Mesendoderm (in vitro differentiated cells): ENCODE data around the gene OTUB1.

ENCODE experiments used
- DNase-seq: peaks from one replicate; pipeline ENCODE4 v3.0.0; 2013
- H2AK5ac ChIP-seq: 2 replicates; pipeline ENCODE4 v1.6.1; 2013; ENCODE audit warnings: low read length, inconsistent platforms
- H2BK120ac ChIP-seq: 2 replicates; pipeline ENCODE4 v1.6.1; 2013; ENCODE audit warnings: low read depth, mild to moderate bottlenecking, low read length, moderate library complexity, mixed read lengths
- H2BK15ac ChIP-seq: replicated peaks from 2 replicates; pipeline ENCODE4 v1.6.1; 2013; ENCODE audit warnings: low read depth, mild to moderate bottlenecking, moderate library complexity
- H2BK5ac ChIP-seq: 2 replicates; pipeline ENCODE4 v1.6.1; 2013; ENCODE audit warnings: low read length, inconsistent platforms
- H3K18ac ChIP-seq: 2 replicates; pipeline ENCODE4 v1.6.1; 2013; ENCODE audit warnings: mild to moderate bottlenecking, low read length, mixed read lengths
- H3K23ac ChIP-seq: one replicate; pipeline ENCODE4 v1.6.1; 2013; ENCODE audit warnings: low read length
- H3K27ac ChIP-seq: 2 replicates; pipeline ENCODE4 v1.5.1; 2013; ENCODE audit warnings: low read depth, mild to moderate bottlenecking, inconsistent platforms, low read length, moderate library complexity
- H3K27me3 ChIP-seq: 2 replicates; pipeline ENCODE4 v1.6.1; 2013; ENCODE audit warnings: low read length, control low read depth, mild to moderate bottlenecking, inconsistent platforms; ENCODE audit not compliant: insufficient read depth, poor library complexity
- H3K36me3 ChIP-seq: 2 replicates; pipeline ENCODE4 v1.6.1; 2013; ENCODE audit warnings: low read length, inconsistent platforms; ENCODE audit not compliant: control insufficient read depth, insufficient read depth
- H3K4ac ChIP-seq: one replicate; pipeline ENCODE4 v1.6.1; 2013; ENCODE audit warnings: low read depth, mild to moderate bottlenecking, low read length, moderate library complexity
- H3K4me1 ChIP-seq: 2 replicates; pipeline ENCODE4 v1.6.1; 2013; ENCODE audit warnings: low read depth, low read length, inconsistent platforms; ENCODE audit not compliant: control insufficient read depth
- H3K4me2 ChIP-seq: 2 replicates; pipeline ENCODE4 v1.6.1; 2013; ENCODE audit warnings: low read length
- H3K4me3 ChIP-seq: 2 replicates; pipeline ENCODE4 v1.5.1; 2013; ENCODE audit warnings: mild to moderate bottlenecking, low read length
- H3K56ac ChIP-seq: one replicate; pipeline ENCODE4 v1.6.1; 2013; ENCODE audit warnings: low read length
- H3K79me1 ChIP-seq: 2 replicates; pipeline ENCODE4 v1.6.1; 2013; ENCODE audit warnings: low read length, inconsistent platforms
- H3K79me2 ChIP-seq: 2 replicates; pipeline ENCODE4 v1.6.1; 2013; ENCODE audit warnings: mild to moderate bottlenecking, low read length; ENCODE audit not compliant: control insufficient read depth, insufficient read depth
- H3K9ac ChIP-seq: 2 replicates; pipeline ENCODE4 v1.6.1; 2013; ENCODE audit warnings: low read length, inconsistent platforms
- H4K5ac ChIP-seq: one replicate; pipeline ENCODE4 v1.6.1; 2013; ENCODE audit warnings: low read length
- H4K8ac ChIP-seq: one replicate; pipeline ENCODE4 v1.6.1; 2013; ENCODE audit warnings: low read depth, mild to moderate bottlenecking, control low read depth, low read length, moderate library complexity
- WGBS: extraction: QIAGEN DNeasy Blood & Tissue Kit; methylation state at CpG from one replicate; pipeline ENCODE4 v1.1.7; 2013; ENCODE audit warnings: low lambda C conversion rate, missing lambda C conversion rate; ENCODE audit not compliant: insufficient coverage; ENCODE audit errors: extremely low coverage; 5-methylcytosine and 5-hydroxymethylcytosine counted together

OTUB1 gene

DNA sequence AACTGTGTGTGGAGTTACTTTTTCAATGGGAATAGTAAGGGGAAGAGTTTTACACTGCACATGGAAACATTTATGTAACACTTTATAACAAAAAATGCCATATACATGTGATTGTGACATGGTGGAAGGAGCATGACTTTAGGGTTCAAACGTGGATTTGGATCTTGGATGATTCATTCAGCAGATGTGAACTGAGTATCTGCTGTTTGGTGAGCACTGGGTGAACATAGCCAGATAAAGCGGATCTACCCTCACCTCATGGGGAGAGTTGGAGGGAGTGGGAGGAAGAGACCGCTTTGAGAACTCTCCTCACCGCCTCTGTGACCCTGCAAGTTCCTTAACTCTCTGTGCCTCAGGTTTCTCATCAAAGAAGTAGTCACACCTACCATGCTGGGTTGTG is 44.3 kb upstream of the OTUB1 start:
- no CpG with 5 or more reads among the region's 4 CpGs for WGBS
- Histone ChIP-seq H2AK5ac (no peak overlapping the region), H3K4me3 (no peak overlapping the region), H2BK120ac (no peak overlapping the region), H2BK15ac (no peak overlapping the region), H3K79me2 (peaks cover 25% of the 10 kb centered on the region), H3K36me3 (peaks cover 3% of the 10 kb centered on the region), H3K4me2 (no peak overlapping the region), H3K56ac (no peak overlapping the region), H3K79me1 (peaks cover 26% of the 10 kb centered on the region), H3K18ac (no peak overlapping the region), H4K8ac (no peak overlapping the region), H3K27ac (no peak overlapping the region), H3K9ac (no peak overlapping the region), H3K27me3 (no peaks in the 10 kb centered on the region), H4K5ac (no peak overlapping the region), H3K4me1 (no peaks in the 10 kb centered on the region), H3K4ac (no peak overlapping the region), H2BK5ac (no peak overlapping the region), H3K23ac (no peak overlapping the region)
- no peak for DNase-seq

DNA sequence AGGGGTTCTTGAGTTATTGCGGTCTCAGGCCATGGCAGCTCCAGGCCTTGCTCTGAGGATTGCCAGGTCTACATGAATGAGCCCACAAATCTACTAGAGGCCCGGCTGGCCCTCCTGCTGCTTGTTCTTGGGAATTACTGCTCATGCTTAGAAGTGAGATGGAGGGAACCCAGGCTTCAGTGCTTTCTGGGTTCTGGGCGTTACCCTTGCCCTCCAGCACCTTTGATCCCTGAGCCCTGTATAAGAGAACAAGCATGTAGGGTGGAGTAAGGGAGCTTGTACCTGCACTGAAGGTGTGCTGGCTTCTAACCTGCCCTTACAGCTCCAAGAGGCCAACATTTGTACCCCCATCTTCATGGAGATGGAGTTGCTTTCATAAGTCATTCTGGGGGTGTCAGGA is 43.4 kb upstream of the OTUB1 start:
- no peak overlapping the region for H3K4me3 ChIP-seq
- H3K23ac ChIP-seq, result no peak overlapping the region
- H3K79me2 ChIP-seq, result peaks cover 25% of the 10 kb centered on the region
- H3K4me2 ChIP-seq, result no peak overlapping the region
- no peak overlapping the region for H4K5ac ChIP-seq
- no peak overlapping the region for H3K27ac ChIP-seq
- peaks cover 3% of the 10 kb centered on the region for H3K36me3 ChIP-seq
- no peak overlapping the region for H2BK5ac ChIP-seq
- peak overlapping the region; percentile 5 for H3K56ac ChIP-seq
- H3K4ac ChIP-seq, result no peak overlapping the region
- no peak overlapping the region for H4K8ac ChIP-seq
- H2BK120ac ChIP-seq, result no peak overlapping the region
- no peaks in the 10 kb centered on the region for H3K27me3 ChIP-seq
- WGBS, result no CpG with 5 or more reads among the region's 3 CpGs
- H2AK5ac ChIP-seq, result no peak overlapping the region
- H2BK15ac ChIP-seq, result no peak overlapping the region
- peaks cover 26% of the 10 kb centered on the region for H3K79me1 ChIP-seq
- no peak for DNase-seq
- H3K18ac ChIP-seq, result no peak overlapping the region
- H3K9ac ChIP-seq, result no peak overlapping the region
- H3K4me1 ChIP-seq, result no peaks in the 10 kb centered on the region

DNA sequence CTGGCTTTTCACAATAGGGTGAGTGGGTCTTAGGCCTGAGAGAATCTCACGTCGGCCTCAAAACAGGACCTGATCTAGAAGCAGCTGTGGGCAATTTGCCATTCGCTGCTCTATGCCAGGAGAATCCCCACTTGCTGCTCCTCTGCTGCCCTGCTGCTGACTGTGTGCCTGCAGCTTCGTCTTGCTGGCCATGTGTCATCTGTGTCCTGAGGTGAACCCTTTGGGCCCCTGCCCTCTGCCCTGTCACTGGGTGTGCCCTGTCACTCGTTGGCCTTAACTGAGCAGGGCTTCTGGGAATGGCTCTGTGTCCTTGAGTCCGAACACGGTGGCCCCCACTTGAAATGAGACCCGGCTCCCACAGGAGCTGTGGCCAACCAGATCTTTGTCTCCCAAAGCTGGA is 41.3 kb upstream of the OTUB1 start:
- Histone ChIP-seq H3K79me2 (peaks cover 18% of the 10 kb centered on the region), H2BK120ac (no peak overlapping the region), H3K18ac (no peak overlapping the region), H3K4me2 (no peak overlapping the region), H3K9ac (no peak overlapping the region), H3K36me3 (peaks cover 3% of the 10 kb centered on the region), H3K56ac (no peak overlapping the region), H3K27ac (no peak overlapping the region), H2BK15ac (no peak overlapping the region), H4K5ac (no peak overlapping the region), H2AK5ac (no peak overlapping the region), H3K4ac (no peak overlapping the region), H4K8ac (no peak overlapping the region), H3K4me1 (no peaks in the 10 kb centered on the region), H3K23ac (no peak overlapping the region), H3K4me3 (no peak overlapping the region), H3K79me1 (peaks cover 21% of the 10 kb centered on the region), H2BK5ac (no peak overlapping the region), H3K27me3 (no peaks in the 10 kb centered on the region)
- no peak for DNase-seq
- no CpG with 5 or more reads among the region's 8 CpGs for WGBS

DNA sequence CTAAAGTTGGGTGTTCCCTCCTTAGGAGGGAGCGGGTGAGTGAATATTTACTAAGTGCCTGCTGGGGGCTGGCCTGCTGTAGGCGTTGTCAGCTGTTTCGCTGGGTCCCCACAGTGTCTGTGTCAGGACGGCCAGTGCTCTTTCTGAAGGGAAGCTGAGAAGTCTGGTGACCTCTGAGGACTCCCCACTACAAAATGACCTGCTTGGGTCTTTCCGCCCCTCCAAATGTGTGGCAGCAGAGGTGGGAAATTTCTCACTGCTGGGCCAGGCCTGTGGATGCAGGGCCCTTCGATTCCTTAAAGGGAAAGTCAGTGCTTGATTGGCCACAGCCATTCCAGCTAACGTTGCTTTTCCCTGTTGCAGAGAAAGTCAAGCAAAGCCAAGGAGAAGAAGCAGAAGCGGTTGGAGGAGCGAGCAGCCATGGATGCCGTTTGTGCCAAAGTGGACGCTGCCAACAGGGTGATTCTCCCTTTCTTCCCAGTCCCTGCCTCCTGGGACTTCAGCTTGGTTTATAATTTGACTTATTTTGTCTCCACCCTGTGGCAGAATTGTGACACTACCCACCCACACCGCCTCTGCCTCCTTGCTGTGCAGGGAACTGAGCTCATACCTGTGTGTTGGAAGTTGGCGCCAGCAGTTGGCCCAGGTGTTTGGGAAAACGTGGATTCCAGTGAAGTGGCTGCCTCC is 40.6 kb upstream of the OTUB1 start:
- H2AK5ac ChIP-seq, result no peak overlapping the region
- no peaks in the 10 kb centered on the region for H3K4me1 ChIP-seq
- peaks cover 3% of the 10 kb centered on the region for H3K36me3 ChIP-seq
- H3K4me2 ChIP-seq, result no peak overlapping the region
- WGBS, result no CpG with 5 or more reads among the region's 14 CpGs
- H4K5ac ChIP-seq, result no peak overlapping the region
- H2BK120ac ChIP-seq, result no peak overlapping the region
- H4K8ac ChIP-seq, result no peak overlapping the region
- peaks cover 15% of the 10 kb centered on the region for H3K79me2 ChIP-seq
- H3K4ac ChIP-seq, result no peak overlapping the region
- H2BK5ac ChIP-seq, result no peak overlapping the region
- H3K23ac ChIP-seq, result no peak overlapping the region
- no peak overlapping the region for H3K27ac ChIP-seq
- no peak overlapping the region for H2BK15ac ChIP-seq
- H3K4me3 ChIP-seq, result no peak overlapping the region
- H3K27me3 ChIP-seq, result no peaks in the 10 kb centered on the region
- no peak overlapping the region for H3K56ac ChIP-seq
- no peak overlapping the region for H3K9ac ChIP-seq
- H3K79me1 ChIP-seq, result peaks cover 19% of the 10 kb centered on the region
- H3K18ac ChIP-seq, result no peak overlapping the region
- DNase-seq, result peak; percentile 82

- Histone ChIP-seq H3K4me2 (no peak overlapping the region), H2BK120ac (no peak overlapping the region), H3K4ac (no peak overlapping the region), H2AK5ac (no peak overlapping the region), H3K23ac (no peak overlapping the region), H3K18ac (no peak overlapping the region), H2BK15ac (no peak overlapping the region), H3K4me1 (peaks cover 1% of the 10 kb centered on the region), H3K27me3 (no peaks in the 10 kb centered on the region), H3K27ac (no peak overlapping the region), H3K56ac (peak overlapping the region; percentile 35), H3K9ac (peak overlapping the region; percentile 1), H4K5ac (no peak overlapping the region), H3K4me3 (no peak overlapping the region), H3K79me1 (no peaks in the 10 kb centered on the region), H4K8ac (no peak overlapping the region), H2BK5ac (no peak overlapping the region), H3K79me2 (no peaks in the 10 kb centered on the region), H3K36me3 (peaks cover 12% of the 10 kb centered on the region)
- no CpG with 5 or more reads among the region's 20 CpGs for WGBS
- DNase-seq, result peak; percentile 74
Observed at GRCh38 chr11:63951779-63952536, 34.3 kb upstream of the OTUB1 start.
